Mucosa of stomach (tissue), 1 donor: ENCODE data around the gene CRB2.

ENCODE experiments used
- H3K27me3 ChIP-seq: one replicate; pipeline ENCODE4 v1.7.0; 2013; ENCODE audit warnings: mild to moderate bottlenecking, low read length; ENCODE audit not compliant: control insufficient read depth, insufficient read depth
- H3K36me3 ChIP-seq: one replicate; pipeline ENCODE4 v1.7.0; 2013; ENCODE audit warnings: low read length; ENCODE audit not compliant: control insufficient read depth, insufficient read depth
- H3K4me1 ChIP-seq: one replicate; pipeline ENCODE4 v1.7.0; 2013; ENCODE audit warnings: mild to moderate bottlenecking, low read length; ENCODE audit not compliant: control insufficient read depth, insufficient read depth
- H3K4me3 ChIP-seq: one replicate; pipeline ENCODE4 v1.7.0; 2013; ENCODE audit warnings: low read length
- H3K9ac ChIP-seq: one replicate; pipeline ENCODE4 v1.7.0; 2013; ENCODE audit warnings: mild to moderate bottlenecking, low read length, moderate library complexity
- H3K9me3 ChIP-seq: one replicate; pipeline ENCODE4 v1.7.0; 2013; ENCODE audit warnings: mild to moderate bottlenecking, low read length, moderate library complexity; ENCODE audit not compliant: control insufficient read depth
- donor health status: Pancreatic carcinoma.

CRB2 gene

DNA sequence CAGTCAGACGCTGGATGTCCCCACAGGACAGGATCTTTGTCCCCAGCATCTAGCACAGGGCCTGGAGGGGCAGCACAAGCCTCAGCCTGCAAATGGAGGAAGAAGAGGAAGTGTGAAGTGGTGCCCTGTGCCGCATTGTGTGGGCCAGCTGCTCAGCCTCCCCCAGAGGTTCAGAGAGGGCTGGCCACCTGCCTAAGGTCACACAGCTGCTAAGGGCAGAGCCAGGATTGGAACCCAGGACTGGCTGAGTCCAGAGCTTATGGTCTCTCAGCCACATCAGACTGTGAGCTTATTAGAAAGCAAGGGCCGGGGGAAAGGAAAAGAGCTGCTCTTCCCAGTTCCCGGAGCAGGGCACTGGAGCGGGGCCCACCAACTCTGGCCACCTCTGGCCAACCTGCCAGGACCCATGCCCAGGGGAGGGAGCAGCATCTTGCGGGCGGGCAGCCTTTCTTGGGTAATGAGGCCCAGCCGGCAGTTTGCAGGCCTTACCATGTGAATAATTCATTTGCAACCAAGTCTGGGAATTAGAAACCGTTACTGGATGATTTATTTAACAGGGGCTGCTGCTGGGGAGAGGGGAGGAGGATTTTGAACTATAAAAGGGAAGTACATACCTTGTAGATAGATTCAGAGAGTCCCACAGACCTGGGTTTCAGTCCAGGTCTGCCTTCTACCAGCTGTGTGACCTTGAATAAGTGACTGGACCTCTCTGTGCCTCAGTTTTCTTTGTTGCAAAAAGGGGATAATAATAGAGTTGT lies 11.6 kb upstream of the CRB2 start:
- Histone ChIP-seq H3K9me3 (no peaks in the 10 kb centered on the region), H3K36me3 (no peaks in the 10 kb centered on the region), H3K4me1 (peaks cover 4% of the 10 kb centered on the region), H3K4me3 (no peak overlapping the region), H3K27me3 (peaks cover 9% of the 10 kb centered on the region), H3K9ac (no peak overlapping the region)

DNA sequence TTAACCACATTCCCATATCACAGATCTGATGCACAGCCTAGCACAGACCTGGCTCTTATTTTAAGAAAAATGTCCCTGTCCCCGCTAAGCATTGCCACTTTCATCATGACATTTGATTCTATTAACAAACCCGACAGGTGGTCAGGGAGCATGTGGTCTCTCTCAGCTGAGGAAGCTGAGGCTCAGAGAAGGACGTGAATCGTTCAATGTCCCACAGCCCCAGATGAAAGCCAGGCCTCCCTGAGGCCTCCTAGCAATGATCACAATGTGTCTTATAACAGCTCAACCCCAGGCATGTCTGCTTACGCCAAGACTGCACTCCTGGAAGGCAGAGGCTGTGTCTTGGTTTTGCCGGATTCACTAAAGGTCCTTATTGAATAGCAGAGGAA lies 10.4 kb upstream of the CRB2 start:
- Histone ChIP-seq H3K36me3 (no peaks in the 10 kb centered on the region), H3K9me3 (no peaks in the 10 kb centered on the region), H3K27me3 (peaks cover 5% of the 10 kb centered on the region), H3K9ac (no peak overlapping the region), H3K4me1 (no peaks in the 10 kb centered on the region), H3K4me3 (no peak overlapping the region)

DNA sequence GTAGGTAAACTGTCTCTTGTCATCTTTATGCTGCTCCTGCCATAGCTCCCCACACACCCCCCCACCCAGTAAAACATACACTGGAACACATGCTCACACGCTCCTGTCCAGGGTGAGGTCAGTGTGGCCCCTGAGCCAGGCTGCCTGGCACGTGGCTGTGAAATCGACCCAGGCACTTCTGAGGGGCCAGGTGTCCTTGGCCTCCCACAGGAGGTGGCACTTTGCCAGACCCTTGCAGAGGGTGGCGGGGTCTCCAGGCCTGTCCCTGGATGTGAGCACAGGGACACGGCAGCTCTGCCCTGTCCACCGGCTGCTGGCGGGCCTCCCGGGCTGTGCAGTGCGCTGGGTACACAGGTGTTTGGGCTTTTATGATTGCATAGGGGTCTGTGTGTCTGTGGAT lies 10.0 kb upstream of the CRB2 start:
- H3K9ac ChIP-seq: no peak overlapping the region
- peaks cover 5% of the 10 kb centered on the region for H3K27me3 ChIP-seq
- H3K4me1 ChIP-seq: no peaks in the 10 kb centered on the region
- H3K9me3 ChIP-seq: no peaks in the 10 kb centered on the region
- H3K36me3 ChIP-seq: no peaks in the 10 kb centered on the region
- H3K4me3 ChIP-seq: no peak overlapping the region

DNA sequence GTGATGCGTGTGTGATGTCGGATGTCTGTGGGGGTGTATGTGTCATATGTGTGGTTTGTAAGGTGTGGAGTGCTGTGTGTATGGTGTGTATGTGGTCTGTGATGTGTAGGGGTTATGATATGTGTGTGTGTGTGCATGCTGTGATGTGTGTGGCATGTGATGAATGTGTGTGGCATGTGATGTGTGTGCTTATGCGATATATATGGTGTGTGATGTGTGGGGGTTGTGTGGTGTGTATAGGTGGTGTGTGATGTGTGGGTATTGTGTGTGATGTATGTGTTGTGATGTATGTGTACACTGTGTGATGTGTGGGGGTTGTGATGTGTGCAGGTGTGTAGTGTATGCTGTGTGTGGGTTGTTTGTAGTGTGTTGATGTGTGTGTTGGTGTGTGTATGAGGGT lies 9.2 kb upstream of the CRB2 start:
- H3K9me3 ChIP-seq: no peaks in the 10 kb centered on the region
- H3K27me3 ChIP-seq: peaks cover 5% of the 10 kb centered on the region
- H3K9ac ChIP-seq: no peak overlapping the region
- H3K4me1 ChIP-seq: no peaks in the 10 kb centered on the region
- H3K36me3 ChIP-seq: no peaks in the 10 kb centered on the region
- H3K4me3 ChIP-seq: no peak overlapping the region

DNA sequence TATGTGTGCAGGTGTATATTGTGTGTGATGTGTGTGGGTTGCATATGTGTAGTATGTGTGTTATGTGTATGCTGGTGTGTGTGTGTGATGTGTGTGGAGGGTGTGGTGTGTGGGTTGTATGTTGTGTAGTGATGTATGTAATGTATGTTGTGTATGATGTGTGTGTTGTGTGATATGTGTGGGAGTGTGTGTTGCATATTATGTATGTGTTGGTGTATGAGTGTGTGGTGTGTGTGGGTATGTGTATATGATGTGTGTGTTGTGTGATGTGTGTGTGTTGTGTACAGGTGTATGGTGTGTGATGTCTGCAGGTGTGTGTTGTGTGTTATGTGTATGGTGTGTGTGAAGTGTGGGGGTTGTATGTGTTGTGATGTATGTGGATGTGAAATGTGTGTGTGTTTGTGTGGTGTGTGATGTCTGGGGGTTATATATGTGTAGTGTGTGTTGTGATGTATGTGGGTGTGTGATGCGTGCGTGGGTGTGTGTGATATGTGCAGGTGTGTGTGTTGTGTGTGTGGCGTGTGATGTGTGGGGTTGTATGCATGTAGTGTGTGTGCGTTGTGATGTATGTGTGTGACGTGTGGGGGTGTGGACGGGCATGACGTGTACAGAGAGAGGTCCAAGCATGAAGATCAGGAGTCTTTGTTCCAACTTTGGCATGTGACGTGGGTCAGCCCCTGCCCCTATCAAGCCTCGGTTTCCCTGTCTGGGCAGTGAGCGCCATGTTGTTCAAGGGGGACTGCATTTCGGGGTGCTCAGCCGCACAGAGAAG lies 8.5 kb upstream of the CRB2 start:
- no peaks in the 10 kb centered on the region for H3K4me1 ChIP-seq
- H3K4me3 ChIP-seq: no peak overlapping the region
- H3K9me3 ChIP-seq: no peaks in the 10 kb centered on the region
- no peaks in the 10 kb centered on the region for H3K36me3 ChIP-seq
- no peak overlapping the region for H3K9ac ChIP-seq
- peaks cover 5% of the 10 kb centered on the region for H3K27me3 ChIP-seq

DNA sequence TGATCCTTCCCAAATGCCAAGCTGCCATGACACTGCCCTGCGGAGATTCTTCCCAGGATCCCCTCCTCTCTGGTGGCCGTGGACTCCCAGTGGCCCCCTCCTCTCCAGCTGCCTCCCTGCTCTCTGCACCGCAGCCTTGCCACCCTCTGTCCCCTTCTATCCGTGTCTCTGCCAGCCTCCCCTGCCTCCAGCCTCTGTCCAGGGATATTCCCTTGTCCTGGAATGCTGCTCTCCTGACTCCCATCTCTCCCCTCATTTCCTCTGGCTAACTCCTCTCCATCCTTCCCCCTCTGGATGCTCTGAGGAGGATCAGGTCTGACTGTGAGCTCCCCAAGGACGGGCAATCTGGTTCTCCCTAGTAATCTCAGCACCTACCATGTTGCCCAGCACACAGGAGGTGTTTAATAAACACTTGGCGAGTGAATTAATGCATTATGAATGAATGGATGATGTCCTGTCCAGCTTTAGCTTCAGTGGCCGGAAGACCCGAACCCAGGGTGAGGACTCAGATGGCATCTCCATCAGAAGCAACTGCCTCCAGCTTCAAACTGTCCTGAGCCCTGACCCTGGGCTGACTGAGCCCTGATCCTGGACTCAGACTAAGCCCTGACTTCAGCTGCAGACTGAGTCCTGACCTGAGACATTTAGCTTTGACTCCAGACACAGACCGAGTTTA lies 7.5 kb upstream of the CRB2 start:
- no peak overlapping the region for H3K4me3 ChIP-seq
- no peaks in the 10 kb centered on the region for H3K9me3 ChIP-seq
- H3K36me3 ChIP-seq: no peaks in the 10 kb centered on the region
- H3K27me3 ChIP-seq: peaks cover 9% of the 10 kb centered on the region
- H3K9ac ChIP-seq: no peak overlapping the region
- no peaks in the 10 kb centered on the region for H3K4me1 ChIP-seq

DNA sequence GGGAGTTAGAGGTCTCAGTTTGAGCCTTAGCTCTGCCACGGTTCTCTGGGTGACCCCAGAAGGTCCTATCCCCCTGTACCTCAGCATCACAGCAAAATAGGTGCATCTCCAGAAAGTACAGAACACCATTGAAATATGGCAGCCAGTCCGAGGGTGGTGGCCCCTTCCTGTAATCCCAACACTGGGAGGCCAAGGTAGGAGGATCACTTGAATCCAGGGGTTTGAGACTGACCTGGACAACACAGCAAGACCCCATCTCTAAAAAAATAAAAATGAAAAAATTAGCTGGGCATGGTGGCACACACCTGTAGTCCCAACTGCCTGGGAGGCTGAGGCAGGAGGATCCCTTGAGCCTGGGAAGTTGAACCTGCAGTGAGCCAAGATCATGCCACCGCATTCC lies 7.0 kb upstream of the CRB2 start:
- Histone ChIP-seq H3K9me3 (no peaks in the 10 kb centered on the region), H3K4me3 (no peak overlapping the region), H3K36me3 (no peaks in the 10 kb centered on the region), H3K9ac (no peak overlapping the region), H3K27me3 (peaks cover 14% of the 10 kb centered on the region), H3K4me1 (peaks cover 3% of the 10 kb centered on the region)

DNA sequence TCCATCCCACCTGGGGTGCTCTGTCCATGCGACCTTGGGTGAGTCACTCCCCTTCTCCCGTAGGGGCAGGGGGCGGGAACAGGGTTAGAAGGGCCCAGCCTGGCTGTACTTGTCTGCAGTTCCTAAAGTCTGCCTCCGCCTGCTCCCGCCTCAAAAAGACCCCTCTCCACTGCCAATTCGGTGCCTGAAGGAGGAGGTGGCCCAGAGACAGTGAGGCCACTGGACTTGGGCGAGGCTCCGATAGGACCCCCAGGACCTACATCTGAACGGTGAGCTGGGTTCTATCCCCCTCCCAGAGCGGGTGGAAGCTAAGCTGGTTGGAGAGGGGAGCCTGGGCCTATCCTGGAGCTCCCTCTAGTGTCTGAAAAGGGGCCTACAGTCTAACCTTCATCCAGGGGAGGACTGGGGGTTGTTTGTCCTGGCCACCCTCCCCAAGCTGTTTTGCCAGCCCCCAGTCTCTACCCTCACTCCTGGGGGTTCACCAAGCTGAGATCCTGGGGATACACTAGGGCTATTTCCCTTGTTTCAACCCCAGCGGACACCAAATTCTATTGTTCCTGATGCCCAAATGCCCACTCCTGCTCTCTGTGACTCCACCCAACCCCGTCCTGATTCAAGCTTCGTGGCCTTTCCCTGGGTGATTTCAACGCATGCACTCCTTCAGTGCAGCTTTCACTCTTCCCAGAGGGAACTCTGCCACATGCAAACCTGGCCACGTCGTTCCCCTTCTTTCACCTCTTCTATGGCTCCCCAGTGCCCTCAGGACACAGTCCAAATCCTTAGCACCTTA lies 6.1 kb upstream of the CRB2 start:
- Histone ChIP-seq H3K9me3 (no peaks in the 10 kb centered on the region), H3K27me3 (peaks cover 23% of the 10 kb centered on the region), H3K9ac (no peak overlapping the region), H3K4me1 (peaks cover 5% of the 10 kb centered on the region), H3K36me3 (no peaks in the 10 kb centered on the region), H3K4me3 (no peak overlapping the region)

DNA sequence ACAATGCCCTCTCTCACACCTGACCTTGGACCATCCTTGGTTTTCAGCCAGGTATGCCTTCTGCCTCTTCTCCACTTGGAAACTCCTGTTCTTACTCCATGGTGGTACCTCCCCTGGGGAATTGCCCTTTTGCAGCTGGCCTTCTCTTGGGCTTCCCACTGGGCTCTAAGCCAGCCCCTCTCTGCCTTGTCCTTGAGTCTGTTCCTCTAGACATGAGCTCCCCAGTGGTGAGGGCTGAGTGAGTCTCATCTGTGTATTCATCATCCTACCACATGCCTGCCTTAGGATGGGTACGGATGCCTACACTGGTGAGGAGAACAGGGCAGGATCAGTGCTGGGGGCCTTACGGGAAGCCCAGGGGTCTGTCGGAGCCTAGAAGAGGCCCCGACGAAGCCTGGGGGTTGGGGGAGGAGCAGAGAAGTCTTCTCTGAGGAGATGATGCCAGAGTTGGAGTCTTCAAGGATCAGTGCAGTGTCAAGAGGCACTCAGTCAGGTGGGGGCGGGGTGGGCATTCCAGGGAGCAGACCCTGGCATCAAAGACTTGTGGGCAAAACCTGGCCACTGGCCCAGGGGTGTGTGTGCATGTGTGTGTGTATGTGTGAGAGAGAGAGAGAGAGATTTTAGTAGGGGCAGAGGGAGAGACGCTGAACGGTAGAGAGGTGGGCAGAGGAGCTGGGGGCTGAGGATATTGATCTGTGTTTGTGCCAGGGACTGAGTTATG lies 5.2 kb upstream of the CRB2 start:
- Histone ChIP-seq H3K4me3 (no peak overlapping the region), H3K9me3 (no peaks in the 10 kb centered on the region), H3K27me3 (peaks cover 28% of the 10 kb centered on the region), H3K4me1 (peaks cover 5% of the 10 kb centered on the region), H3K36me3 (no peaks in the 10 kb centered on the region), H3K9ac (no peak overlapping the region)

DNA sequence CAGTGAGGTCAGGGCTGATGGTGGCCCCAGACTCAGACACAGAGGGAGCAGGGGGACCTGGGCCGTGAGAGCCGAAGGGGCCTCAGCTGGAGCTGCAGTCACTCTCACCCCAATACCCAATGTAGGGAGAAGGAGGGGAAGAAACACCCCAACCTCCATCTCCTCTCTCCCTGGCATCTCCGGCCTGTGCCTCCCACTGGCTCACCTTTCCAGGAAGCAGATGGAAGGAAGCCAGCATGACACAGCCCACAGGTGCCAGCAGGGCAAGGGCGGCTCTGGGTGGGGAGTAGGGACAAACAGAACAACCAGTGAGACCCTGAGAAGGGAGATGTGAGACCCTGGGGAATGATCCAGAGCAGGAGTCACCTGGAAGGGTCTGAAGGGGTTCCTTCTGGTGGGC lies 3.0 kb upstream of the CRB2 start:
- peaks cover 5% of the 10 kb centered on the region for H3K4me1 ChIP-seq
- no peaks in the 10 kb centered on the region for H3K9me3 ChIP-seq
- no peak overlapping the region for H3K4me3 ChIP-seq
- H3K27me3 ChIP-seq: peaks cover 28% of the 10 kb centered on the region
- no peak overlapping the region for H3K9ac ChIP-seq
- H3K36me3 ChIP-seq: no peaks in the 10 kb centered on the region

DNA sequence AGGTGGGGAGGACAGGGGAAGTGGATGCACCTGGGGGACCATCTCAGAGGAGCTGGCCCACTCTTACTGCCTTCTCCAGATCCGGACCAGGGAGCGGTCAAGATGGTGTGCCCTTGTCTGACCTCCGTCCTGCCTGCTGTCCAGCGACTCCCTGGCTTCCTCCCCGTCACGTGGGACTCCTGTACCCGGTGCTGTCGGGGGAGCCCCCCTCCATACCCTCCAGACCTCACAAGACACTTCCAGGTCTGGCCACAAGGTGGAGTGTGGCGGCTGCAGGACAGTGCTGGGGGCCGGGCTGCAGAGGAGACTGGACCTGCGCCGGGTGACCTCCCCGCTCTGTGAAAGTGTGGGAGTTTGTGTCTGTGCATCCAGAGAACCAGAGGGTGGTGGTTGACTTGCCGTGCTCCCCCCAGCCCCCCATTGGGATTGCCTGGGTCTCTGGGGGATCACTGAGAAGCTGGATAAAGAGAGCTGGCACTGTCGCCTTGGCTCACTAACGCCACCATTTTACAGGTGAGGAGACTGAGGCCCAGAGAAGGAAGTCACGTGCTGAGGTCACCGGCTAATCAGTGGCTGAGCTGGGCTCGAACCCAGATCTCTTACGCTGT lies 1.9 kb upstream of the CRB2 start:
- Histone ChIP-seq H3K4me1 (peaks cover 5% of the 10 kb centered on the region), H3K9ac (no peak overlapping the region), H3K9me3 (no peaks in the 10 kb centered on the region), H3K36me3 (no peaks in the 10 kb centered on the region), H3K4me3 (no peak overlapping the region), H3K27me3 (peaks cover 24% of the 10 kb centered on the region)
